GM21447 (cell line): ENCODE data around the gene UBE2Z.
"Not testable (repeated sequence)": the region's sequence is repeated elsewhere in the genome, so short reads cannot be mapped to it uniquely, and the experiment has no call there.

Experiments
- ATAC-seq: cut with Tn5 transposase; IDR thresholded peaks from one replicate; pipeline ENCODE4 v1.9.1; 2021; ENCODE audit not compliant: unreplicated experiment

The UBE2Z gene

GRCh38 chr17:48903401-48903800 is 4.8 kb upstream of the UBE2Z start:
- ATAC-seq: no peak

DNA sequence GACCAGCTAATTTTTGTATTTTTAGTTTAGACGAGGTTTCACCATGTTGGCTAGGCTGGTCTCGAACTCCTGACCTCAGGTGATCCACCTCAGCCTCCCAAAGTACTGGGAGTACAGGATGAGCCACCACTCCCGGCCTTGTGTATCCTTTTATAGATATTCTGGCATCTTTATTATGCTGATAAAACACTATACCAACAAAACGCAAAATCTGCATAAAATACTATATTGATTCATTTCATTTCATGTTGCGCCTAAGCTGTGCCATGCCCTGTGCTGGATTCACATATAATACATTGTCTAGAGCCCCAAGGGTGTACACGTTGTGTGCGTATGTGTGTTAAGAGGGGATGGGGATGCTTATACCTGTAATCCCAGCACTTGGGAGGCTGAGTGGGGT is 3.8 kb upstream of the UBE2Z start:
- ATAC-seq: no peak

DNA sequence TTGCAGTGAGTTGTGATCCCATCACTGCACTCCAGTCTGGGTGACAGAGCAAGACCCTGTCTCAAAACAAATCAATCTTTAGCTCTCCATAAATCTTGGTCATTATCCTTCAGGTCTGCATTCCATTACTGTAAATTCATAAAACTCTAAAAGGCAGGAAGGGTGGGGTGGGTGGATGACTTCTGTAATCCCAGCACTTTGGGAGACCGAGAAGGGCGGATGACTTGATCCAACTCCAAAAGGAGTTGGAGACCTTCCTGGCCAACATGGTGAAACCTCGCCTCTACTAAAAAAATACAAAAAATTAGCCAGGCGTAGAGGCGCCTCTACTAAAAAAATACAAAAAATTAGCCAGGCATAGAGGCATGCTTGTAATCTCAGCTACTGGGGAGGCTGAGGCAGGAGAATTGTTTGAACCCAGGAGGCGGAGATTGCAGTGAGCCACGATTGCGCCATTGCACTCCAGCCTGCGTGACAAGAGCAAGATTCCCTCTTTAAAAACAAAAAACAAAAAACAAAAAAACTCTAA is 2.2 kb upstream of the UBE2Z start:
- no peak for ATAC-seq

DNA sequence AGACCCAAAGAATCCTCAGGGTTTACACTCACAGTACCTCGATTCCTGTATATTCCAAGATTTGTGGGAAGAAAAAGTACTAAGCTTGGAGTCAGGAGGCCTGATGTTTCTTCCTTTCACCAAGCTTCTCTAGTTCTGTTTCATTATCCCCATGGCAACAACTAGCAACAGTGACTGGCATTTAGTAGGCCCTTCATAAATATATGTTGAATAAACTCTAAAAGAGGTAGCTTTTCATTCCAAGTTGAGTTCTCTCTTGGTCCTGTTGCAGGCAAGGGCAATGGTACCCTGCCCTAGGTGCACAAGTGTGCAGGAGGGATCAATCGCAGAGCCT is 527 bp upstream of the UBE2Z start:
- ATAC-seq: no peak

GRCh38 chr17:48908853-48909394 is 717 bp downstream of the UBE2Z start:
- ATAC-seq: peak; percentile 41

DNA sequence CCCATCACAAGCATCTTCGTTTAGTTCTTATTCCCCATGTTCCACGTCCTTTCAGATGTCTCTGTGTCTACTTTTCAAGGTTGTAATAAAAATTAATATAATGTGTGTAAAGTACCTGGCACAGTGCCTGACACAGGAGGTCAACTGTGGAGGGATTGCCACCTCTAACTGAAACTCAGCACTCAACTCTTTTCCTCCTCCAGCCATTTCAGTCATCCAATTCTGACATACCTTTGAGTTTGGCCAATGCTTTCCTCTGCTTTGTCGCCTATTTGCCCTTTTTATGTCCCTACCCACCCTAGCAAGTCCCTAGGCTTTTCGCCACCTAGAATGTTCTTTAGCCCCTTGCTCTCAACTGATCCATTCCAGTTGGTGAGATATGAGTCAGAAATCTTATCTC is 1.6 kb downstream of the UBE2Z start:
- no peak for ATAC-seq

GRCh38 chr17:48910370-48910769 is 2.2 kb downstream of the UBE2Z start:
- no peak for ATAC-seq

DNA sequence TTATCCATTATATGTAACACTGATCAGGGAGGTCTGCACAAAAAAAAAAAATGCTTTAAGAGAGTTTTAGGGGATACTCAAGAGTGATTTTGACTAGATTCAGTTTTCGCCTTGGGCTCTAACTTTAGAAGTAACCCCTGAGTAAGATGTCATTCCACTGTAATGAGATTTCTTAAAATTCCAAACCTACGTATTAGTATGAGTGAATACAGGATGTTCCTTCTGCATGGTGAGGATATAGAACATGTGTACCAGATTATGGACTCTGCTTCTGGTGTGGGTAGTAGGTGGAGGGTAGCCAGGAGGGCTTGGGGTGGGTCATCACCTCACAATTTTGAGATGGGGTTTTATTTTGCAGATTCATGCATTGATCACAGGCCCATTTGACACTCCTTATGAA is 4.3 kb downstream of the UBE2Z start:
- ATAC-seq: no peak

DNA sequence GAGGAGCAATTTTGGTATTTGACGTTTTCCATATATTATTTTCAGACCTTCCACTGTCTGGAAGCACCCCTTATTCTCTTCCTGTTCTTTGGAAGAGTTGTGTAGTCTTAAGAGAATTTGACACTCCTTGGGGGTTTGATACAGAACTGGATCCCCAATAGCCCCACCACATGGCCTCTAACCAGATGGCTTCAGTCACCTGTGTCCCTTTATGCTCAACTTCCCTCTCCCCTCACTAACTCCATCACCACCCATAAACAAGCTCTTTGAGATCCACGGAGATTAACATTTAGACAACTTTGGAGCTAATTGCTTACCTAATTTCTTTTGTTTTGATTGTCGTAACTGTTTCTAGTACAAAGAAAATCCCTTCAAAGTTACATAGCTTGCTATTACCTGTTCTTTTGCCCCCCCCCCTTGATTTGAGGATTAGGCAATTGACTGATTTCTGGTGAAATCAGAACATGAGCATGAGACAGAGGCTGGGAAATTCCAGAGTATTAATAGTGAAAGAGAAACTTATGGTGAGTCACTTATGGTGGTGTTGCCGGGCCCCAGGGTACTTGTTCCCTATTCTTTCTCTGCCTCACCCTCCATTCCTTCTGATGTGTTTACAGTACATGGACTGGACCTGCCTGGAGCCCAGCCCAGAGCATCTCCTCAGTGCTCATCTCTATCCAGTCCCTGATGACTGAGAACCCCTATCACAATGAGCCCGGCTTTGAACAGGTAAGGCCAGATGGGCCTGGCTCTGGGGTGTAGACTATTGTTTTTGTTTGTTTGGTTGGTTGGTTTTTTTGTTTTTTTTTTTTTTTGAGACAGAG is 7.5 kb downstream of the UBE2Z start:
- ATAC-seq: peak; percentile 72

DNA sequence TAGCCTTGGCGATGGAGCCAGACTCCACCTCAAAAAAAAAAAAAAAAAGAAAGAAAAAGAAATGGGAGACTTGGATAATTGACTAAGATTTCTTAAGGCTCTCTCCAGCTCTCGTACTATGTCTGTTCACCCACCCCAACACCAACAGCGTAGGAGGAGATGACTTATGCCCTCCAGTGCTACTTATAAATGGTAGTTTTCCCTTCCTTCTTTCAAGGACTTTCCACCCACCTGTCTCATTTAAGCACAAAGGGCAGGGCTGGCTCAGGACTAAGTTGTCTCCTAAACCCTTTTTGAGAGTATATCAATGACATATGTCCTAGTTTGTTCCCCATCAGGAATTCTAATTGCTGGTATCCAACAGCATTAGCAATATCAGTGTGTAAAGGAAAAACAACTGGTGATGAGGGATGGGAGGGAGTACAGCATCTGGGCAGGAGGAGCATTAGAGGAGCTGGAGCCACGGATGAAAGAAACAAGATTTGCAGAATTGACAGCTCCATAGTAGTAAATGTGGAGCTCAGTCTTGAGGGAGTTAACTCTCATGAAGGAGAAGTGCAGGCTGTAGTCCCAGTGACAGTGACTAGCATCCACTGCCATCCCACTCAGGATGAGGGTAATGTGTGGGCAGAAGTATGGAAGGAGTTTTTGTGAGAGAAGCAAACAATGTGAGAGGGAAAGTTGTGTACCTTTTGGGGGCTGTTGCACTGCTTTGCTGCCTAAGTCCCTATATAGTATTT is 17.2 kb downstream of the UBE2Z start:
- no peak for ATAC-seq

GRCh38 chr17:48925991-48926342 is 17.8 kb downstream of the UBE2Z start:
- no peak for ATAC-seq

DNA sequence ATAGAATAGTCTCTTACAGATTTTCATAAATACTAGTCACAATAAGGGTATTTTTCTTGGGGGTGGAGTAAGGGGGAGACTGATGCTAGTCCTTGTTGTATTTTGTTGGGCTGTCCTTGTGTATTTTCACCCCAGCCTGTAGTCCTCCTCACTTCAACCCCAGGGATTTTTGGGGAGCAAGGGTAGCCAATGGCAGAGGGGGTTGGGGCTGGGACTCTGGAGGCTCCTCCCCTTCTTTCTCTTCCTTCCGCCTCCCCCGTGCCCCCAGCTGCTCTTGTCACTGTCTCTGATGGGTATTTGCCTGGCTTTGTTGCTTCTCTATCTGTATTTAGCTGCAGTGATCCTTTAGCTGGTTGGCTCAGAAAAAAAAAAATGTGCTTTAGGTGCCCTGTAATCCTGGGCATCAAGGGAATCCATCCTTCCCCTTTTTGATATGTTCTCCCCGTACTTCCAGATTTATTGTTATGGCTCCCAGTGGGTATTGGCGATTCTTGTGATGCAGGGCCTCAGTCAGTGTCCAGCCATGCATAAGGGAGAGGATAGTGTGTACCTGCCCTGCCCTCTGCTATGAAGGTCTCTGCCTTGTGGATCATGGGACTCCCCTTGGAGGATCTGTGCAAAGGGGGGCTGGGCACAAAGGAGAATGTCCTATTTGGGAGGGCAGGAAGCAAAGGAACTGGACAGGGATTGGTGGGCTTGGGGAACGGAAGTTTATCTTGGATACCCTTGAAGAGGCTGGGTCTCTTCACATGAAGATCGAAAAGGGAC is 20.0 kb downstream of the UBE2Z start:
- no peak for ATAC-seq

GRCh38 chr17:48928876-48929811 is 20.9 kb downstream of the UBE2Z start:
- no peak for ATAC-seq

GRCh38 chr17:48929812-48930165 is 21.6 kb downstream of the UBE2Z start:
- no peak for ATAC-seq

- ATAC-seq: no peak
Measured at GRCh38 chr17:48930435-48930873, 22.2 kb downstream of the UBE2Z start.

GRCh38 chr17:48933035-48933434 is 24.8 kb downstream of the UBE2Z start:
- ATAC-seq: no peak

- ATAC-seq: peak; percentile 81
Measured at GRCh38 chr17:48944515-48945260, 36.5 kb downstream of the UBE2Z start, which contains the start of gene SNF8. TSS of gene SNF8 (minus strand) at chr17:48944842. CDS start at chr17:48944734, 108 bp downstream.

- not testable (repeated sequence) for ATAC-seq
Measured at GRCh38 chr17:48945261-48945651, 37.0 kb downstream of the UBE2Z start.

- ATAC-seq: no peak
Measured at GRCh38 chr17:48951572-48951971, 43.4 kb downstream of the UBE2Z start.
